OCI-LY1 (cell line): ENCODE data around the gene TUBB2A.

Experiments used
- CTCF ChIP-seq: fragments of 200-600 bp; sonication (generic), shearing (Covaris generic); IDR thresholded peaks from 2 replicates; pipeline ENCODE4 v1.5.1; 2017; ENCODE audit warnings: mild to moderate bottlenecking, antibody characterized with exemption, low read length, moderate library complexity, mixed read lengths
- EZH2 ChIP-seq: fragments of 200-600 bp; sonication (generic), shearing (Covaris generic); IDR thresholded peaks from 2 replicates; pipeline ENCODE4 v1.8.0; 2017; ENCODE audit warnings: borderline replicate concordance, mixed run types, mild to moderate bottlenecking, antibody characterized with exemption, low read length, moderate library complexity, mixed read lengths

GRCh38 chr6:3206339-3207015, 49.1 kb upstream of the TUBB2A start:
- TF ChIP-seq CTCF (no peak), EZH2 (no peak)
